ENCODE measurements around the gene SMIM9. TPM values are rescaled to one million over a fixed set of nuclear protein-coding genes. Genes with fewer than 3 reads are reported as not detected.
"Not testable (repeated sequence)": the region's sequence is repeated elsewhere in the genome, so short reads cannot be mapped to it uniquely, and the experiment has no call there.

SMIM9 gene
- polyA plus RNA-seq (ENCODE audit: insufficient read depth in 1 of 5, insufficient read length in 5 of 5, low replicate concordance in 1 of 5), result not detected
- long read RNA-seq, donor 1, result 0 reads
- long read RNA-seq, donor 2, result 0 reads
- long read RNA-seq, donor 3, result 0 reads
- long read RNA-seq, donor 4, result 0 reads
- long read RNA-seq, donor 5, result 0 reads
- long read RNA-seq, donor 6, result 0 reads
- long read RNA-seq, donor 7, result 0 reads
- long read RNA-seq, donor 8, result 0 reads

DNA sequence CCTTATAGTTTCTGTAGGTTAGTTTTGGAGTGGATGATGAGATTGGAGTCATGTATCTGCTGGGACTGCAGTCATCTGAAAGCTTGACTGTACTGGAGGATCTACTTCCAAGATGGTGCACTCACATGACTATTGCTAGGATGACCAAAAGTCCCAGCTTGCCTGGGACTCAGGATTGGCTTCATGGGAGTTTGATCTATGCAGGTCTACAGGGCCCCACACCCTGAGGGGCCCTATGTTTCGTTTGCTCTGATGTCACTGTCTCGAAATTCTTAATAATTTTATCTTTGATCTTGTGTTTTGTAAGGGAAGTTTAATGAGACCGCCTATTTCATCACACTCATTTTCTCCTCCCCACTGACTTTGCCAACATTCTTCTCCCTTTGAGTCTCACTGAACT lies at the start of gene SMIM9:
SMIM9 (minus strand) TSS at position 101 of the 400 bp plus-strand sequence. CDS start 3,806 bp downstream, outside the sequence.
- no peak for DNase-seq

DNA sequence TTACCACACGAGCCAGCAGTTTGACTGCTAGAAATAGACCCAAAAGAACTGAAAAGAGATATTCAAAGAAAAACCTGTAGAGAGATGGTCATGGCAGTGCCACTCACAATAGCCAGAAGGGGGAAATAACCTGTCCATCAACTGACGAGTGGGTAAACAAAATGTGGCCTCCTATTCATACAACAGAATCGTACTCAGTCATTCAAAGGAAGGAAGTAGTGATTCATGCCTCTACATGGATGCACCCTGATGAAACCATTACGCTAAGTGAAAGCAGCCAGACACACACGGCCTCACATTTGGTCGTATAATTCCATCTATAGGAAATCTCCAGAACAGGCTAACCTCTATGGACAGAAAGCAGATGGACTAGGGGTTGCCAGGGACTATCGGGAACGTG lies 49.6 kb upstream of the SMIM9 start:
- DNase-seq, result not testable (repeated sequence)

DNA sequence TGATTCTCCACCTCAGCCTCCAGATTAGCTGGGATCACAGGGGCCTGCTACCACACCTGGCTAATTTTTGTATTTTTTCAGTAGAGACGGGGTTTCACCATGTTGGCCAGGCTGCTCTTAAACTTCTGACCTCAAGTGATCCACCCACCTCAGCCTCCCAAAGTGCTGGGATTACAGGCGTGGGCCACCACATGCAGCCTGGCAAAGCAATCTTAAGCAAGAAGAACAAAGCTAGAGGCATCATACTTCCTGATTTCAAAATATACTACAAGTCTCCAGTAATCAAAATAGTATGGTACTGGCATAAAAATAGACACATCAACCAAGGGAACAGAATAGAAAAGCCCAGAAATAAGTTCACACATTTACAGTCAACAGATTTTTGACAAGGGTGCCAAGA lies 38.9 kb upstream of the SMIM9 start:
- DNase-seq, result no peak

DNA sequence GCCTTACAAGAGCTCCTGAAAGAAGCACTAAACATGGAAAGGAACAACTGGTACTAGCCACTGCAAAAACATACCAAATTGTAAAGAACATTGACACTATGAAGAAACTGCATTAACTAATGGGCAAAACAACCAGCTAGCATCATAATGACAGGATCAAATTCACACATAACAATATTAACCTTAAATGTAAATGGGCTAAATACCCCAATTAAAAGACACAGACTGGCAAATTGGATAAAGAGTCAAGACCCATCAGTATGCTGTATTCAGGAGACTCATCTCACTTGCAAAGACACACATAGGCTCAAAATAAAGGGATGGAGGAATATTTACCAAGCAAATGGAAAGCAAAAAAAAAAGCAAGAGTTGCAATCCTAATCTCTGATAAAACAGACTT lies 34.1 kb upstream of the SMIM9 start:
- DNase-seq, result not testable (repeated sequence)

DNA sequence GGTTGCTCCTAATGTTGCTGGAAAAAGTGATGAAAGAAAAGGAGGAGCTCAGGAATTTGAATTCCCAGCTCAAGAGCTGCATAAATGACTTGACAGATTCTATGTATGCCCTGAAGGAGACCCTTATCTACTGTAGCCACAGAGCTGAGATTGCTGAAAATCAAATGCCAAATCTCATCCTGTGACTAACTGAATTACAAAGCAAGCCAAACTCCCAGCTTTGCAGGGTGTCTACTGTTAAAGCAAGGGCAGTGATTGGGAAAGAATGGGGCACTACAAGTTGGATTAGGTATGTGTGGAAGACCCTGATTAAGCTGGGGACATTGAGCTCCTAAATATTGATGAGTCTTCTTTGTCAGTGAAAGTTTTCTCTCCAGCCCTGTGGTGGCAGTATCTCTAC lies 20.8 kb upstream of the SMIM9 start:
- DNase-seq, result no peak

DNA sequence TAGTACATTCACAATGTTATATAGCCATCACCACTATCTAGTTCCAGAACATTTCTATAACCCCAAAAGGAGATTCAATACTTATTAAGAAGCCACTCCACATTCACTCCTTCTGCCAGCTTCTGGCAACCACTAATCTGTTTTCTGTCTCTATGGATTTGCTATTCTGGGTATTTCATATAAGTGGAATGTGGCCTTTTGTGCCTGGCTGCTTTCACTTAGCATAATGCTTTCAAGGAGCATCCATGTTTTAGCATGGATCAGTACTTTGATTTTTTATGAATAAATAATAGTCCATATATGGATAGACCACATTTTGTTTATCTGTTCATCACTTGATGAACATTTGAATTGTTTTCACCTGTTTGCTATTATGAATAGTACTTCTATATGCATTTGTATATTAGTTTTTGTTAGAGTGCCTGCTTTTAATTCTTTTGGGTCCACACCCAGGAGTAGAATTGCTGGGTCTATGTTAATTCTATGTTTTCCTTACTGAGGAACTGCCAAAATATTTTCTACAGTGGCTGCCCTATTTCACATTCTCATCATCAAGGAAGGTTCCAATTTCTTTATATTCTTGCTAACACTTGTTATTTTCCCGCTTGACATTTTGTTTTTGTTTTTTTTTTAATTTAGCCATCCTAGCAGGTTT lies 16.6 kb upstream of the SMIM9 start:
- DNase-seq, result no peak

DNA sequence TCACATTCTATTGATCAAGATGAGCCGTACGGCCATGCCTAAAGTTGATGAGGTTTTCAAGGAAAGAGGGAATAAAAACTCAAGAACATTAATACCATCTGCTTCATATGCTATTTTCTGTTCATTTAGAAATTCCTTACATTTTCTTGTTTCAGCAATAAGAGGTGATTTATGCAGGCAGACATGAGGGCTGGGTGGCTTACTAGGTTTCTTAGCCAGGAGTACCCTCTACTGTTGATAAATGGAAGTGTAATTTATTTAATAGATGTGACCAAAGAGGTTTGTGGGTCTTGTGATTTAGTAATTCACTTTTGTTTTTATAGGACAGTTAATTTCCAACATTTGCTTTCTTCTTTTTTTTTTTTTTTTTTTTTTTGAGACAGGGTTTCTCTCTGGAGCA lies 6.4 kb upstream of the SMIM9 start:
- peak; percentile 10 to 22 for DNase-seq

DNA sequence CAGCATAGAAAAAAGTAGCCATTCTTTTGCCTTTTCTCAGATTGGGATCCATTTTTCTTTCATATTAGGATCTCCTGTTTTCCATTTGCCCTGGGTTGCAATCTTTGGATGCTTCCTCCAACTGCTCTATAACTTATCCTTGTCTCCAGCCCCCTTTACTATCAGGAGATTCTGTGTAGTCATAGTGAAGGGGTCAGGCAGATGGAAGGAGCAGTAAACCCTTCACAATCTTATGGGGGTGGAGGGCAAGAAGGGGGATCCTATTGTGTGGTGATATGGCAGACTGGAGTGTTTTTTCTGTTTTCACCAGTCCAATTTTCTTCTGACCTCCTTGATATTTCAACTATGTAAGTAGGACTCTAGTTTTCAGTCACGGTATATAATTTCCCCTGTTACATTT lies 1.7 kb upstream of the SMIM9 start:
- DNase-seq, result no peak

DNA sequence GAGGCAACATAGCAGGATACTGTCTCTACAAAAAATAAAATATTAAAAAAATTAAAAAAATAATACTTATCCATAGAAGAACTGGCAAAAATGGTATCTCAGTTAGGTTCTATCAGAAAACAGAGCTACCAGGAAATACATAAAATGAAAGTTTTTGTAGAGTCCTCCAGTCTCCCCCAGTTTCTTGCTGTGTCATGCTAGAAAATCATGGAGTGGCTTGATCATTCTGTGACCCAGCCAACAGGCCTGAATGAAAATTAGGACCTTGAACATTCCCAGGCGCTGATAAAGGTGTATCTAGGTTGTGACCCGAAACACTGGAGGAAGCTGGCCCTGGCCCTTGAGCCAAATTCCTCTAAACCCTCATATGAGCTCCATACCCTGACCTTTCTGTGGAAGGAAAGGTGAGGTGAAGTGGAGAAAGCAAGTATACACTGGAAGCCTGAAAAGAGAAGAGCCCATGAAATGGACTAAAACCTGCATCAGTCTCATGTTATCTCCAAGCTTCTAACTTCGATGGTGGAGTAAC lies 652 bp downstream of the SMIM9 start:
- DNase-seq, result no peak

DNA sequence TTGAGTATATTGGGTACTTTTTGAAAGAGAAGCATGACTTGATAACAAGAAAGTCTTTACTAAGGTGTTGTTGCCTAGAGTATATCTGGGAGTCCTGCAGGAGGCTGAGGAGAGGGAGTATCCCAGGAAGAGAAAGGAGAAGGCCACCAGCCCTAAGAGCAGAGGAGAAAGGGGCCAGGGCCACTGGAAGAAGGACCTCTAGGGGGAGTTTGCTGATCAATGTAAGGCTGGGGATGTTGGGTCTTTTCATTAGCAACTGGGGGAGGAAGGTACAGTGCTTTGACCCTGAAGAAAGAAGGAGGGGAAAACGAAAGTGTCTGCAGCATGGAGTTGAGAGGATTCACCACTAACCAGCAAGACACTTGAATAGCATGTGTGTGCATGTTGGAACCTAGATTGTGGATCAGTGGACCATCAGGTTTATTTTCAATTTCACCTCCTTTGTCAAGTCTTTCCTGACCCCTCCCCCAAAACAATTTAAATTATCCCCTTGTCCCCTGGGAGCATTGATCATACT lies 4.5 kb downstream of the SMIM9 start:
- DNase-seq, result no peak

DNA sequence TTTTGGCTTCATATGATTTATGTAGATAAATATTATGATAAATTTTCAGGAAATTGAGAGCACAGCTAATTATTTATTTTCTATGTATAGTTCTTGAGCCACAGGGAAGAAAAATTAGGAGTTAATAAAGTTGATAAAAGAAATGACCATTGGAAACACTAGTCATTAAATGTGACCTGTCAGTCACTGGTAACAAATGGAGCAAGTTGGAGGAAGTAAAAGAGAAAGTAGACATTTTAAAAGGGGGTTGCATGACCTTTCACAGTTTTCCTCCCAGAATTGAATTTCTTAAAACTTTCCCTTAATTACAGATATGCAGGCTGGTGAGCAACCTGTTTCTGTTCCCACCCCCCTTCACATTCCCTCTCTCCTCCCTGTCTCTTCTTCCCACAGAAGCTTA lies 5.3 kb downstream of the SMIM9 start:
- DNase-seq, result no peak

DNA sequence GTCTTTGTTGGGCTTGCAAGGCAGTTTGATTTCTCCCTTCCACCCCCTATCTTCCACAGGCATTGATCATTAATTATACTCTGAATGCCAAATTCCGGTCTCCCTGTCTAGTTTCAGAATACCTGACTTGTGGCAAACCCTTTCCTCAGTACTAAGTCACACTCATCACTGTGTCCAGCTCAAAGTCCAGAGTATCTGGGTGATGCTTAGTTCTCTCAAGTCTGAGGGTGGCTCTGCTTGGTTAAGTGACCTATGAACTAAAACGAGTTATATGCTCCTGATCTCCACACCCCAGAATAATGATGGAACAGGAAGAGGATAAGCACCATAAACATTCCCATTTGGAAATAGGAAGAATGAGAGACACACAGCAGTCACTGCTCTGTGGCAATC lies 6.5 kb downstream of the SMIM9 start:
- DNase-seq, result no peak

DNA sequence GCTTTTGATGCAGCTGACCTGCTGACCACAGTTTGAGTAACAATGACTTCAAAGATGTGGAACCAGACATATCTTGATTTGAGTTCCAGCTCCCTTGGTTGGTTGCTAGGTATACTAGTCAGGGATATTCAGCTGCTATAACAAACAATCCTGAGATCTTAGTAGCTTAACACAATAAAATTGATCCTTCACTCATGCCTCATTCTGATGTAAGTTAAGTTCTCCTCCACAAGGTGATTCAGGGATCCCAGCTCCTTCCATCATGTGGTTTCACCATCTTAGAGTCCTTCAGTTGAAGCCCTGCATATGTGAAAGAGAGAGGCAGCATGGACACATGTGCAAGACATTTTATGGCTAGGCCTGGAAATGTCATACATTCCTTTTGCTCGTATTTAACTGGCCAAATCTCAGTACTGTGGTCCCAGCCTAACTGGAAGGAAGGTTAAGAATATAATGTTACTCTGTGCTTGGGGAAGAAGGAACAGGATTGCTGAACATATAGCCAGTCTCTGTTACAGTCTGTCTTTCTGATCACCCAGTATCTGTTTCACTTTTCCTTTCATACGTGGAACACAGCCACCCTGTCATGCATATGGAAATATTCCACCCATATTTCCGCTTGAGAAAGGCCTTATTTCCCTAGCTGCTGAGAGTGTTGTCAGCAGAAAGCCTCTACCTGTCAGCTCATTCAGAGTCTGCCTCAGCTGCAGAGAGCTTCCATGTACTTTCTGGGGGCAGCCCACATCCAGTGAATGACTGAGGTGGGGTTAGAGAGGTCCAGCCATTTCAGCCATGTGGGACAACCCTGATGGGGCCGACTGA lies 7.1 kb downstream of the SMIM9 start:
- DNase-seq, result no peak

DNA sequence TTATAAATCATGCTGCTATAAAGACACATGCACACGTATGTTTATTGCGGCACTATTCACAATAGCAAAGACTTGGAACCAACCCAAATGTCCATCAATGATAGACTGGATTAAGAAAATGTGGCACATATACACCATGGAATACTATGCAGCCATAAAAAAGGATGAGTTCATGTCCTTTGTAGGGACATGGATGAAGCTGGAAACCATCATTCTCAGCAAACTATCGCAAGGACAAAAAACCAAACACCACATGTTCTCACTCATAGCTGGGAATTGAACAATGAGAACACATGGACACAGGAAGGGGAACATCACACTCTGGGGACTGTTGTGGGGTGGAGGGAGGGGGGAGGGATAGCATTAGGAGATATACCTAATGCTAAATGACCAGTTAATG lies 8.9 kb downstream of the SMIM9 start:
- DNase-seq, result not testable (repeated sequence)

DNA sequence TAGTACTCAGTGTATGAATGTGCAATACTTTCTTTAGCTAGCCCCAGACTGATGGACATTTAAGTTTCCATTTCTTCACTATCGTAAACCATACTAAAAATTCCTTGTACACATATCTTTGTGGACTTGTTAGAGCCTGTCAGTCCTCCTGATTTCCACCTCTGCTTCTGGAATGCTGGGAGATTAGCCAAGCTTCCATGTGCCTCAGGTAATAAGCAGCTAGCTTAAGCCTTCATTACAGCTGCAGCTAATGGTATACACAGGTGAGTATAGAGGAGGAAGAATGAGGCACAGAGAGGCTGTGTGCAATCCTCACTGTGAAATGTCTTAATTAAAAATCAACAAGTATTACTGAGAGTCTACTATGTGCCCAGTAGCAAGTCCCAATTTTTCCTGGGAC lies 9.8 kb downstream of the SMIM9 start:
- DNase-seq, result no peak

DNA sequence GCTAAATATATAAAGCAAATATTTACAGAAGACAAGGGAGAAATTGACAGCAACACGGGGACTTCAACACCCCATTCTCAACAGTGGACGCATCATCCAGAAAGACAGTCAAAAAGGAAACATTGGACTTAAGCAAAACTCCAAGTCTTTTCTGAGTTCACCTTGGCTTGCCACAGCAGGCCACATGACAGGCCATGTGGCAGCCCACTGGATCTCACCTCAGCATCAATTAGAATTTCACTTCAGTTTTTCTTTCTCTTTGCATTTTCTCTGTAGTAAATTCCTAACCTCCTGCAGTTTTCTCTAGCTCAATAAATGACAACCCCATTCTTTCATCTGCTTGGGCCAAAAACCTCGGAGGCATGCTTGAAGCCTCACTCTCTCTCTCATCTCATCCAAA lies 12.4 kb downstream of the SMIM9 start:
- DNase-seq, result no peak

DNA sequence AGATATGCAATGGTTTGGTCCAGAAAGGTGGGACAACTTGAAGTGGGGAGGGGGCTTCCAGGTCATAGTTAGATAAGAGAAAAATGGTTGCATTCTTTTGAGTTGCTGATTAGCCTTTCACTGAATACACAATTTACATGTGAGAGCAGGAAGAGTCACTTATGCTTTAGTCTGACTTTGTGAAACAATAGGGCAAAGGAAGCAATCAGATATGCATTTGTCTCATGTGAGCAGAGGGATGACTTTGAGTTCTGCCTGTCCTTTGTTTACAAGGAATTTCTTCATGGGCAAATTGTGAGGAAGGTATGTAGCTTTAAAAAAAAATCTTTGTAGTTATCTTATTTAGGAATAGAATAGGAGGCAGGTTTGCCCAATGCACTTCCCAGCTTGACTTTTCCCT lies 12.9 kb downstream of the SMIM9 start:
- no peak for DNase-seq

DNA sequence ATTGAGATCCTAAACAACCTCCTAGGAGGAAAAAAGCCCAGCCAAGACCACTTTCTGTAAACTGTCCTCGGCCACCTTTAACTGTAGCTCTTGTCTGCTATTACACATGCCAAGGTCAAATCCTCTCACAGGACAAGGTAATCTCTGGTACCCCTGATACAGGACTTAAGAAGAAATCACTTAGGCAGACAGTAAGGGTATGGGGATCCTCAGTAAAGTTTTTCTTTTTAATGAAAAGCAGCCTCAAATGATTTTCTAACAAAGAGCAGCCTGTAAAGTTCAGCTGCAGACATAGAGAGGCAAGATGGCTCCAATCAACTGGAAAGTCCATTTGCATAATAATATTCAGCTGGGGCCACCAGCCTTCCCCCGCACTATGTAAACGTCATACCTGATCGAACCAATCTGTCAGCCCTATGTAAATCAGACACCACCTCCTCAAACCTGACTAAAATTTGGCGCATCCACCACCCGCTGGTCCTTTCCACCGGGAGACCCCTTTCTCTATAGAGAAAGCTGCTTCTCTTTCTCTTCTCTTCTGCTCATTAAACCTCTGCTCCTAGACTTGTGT lies 14.6 kb downstream of the SMIM9 start:
- no peak for DNase-seq

DNA sequence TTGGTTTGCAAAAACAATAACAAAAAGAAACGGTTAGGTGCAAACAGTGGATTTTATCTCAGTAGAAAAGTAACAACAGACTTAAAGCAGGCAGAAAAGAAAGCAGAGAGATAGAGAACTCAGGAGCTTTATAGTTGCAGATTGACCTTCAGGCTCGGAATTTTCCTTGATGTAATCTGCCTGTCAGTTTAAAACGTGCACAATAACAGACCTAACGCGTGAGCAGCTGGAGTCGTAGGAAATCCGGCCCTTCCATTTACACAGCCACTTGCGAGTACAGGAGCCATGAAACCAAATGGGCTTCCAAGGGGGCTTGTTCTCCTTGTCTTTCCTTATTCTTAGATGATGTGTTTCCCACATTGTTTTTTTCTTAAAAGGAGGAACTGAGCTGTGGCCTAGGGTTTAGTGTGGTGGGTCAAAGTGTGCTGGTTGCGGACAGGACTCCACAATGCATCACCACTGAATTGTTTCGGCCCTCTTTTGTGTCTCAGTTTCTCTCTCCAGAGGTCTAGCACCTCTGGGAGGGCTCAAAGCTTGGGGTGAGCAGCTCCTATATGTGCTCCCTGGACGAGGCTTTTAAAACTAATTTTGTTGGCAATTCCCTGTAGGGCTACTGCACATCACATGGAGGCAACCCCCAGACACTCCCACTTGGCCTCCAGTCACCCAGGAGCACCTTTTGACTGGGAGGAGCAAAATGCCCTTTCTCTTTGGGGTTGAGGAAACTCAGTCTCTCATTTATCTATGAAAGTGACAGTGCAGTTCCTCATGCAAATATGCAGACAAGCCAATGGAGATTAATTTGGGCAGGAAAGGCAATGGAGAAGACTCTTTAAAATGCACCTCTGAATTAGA lies 15.3 kb downstream of the SMIM9 start:
- no peak for DNase-seq

DNA sequence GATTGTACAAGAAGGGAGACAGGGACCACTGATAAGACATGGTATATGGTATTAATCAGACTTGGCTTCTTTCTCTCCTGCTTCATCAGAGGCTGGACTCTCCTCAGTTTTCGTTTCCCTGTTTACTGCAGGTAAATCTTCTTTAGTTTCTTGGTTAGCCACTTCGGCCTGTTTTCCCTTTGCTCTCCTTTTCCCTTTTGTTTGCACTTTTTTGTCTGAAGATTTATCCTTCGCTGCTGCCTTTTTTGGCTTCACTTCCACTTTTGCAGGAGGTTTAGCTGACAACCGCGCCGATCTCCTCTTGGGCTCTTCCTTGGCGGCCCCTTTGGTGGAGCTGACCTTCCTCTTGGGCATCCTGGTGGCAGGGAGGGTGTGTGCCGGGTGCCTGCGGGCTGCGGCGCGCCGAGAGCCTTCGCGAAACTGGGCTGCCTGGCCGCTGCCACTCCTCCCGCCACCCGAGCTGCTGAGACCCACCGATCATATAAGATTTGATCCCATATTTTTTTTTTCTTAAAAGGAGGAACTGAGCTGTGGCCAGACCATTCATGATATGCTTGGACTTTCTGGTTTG lies 17.3 kb downstream of the SMIM9 start:
- not testable (repeated sequence) for DNase-seq
